ENCODE results near the gene AGAP1. TPM values are rescaled to one million over a fixed set of nuclear protein-coding genes. Genes with fewer than 3 reads are reported as not detected.
A peak's percentile ranks its signal among the peaks of the same experiment; 100 is the strongest.
"Not testable (repeated sequence)": the region's sequence is repeated elsewhere in the genome, so short reads cannot be mapped to it uniquely, and the experiment has no call there.

AGAP1 gene
- total RNA-seq, 6 experiments from 2014 or later: 8.1 to 11.2 (median 9.8) TPM

DNA sequence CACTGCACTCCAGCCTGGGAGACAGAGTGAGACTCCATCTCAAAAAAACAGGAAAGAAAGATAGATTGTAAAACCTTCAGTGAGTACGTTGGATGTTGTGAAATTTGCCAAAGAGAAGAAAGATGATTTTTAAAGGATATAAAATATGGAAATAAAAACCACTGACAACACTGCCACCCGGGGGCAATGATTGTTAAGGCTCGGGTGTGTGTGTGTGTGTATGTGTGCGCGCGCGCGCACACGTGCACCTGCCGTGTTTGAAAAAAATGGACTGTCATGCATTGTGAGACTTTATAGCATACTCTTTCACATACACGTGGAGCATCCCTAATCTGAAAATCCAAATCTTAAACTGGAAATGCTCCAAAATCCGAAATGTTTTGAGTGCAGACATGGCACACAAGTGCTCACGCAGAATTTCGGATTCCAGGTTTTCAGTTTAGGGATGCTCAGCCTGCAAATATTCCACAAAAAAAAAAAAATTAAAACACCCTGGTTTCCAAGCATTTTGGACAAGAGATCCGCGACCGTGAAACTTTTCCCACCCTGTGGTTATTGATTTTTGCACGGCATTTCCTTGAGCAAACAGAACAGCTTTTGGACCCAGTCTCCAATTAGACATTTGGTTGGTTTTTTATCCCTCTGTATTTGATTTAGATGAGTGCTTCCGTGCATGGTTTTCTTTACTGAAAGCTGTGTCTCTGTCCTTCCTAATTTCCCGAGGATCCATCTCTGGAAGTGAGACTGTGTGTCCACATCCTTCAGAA lies 269.2 kb downstream of the AGAP1 start:
- WGBS (ENCODE audit: insufficient coverage, low coverage, low lambda C conversion rate, missing lambda C conversion rate): 70% methylated on average over 20 of the region's 20 CpGs
- Histone ChIP-seq H3K9me3 (no peaks in the 10 kb centered on the region), H3K4me1 (no peaks in the 10 kb centered on the region), H3K27me3 (no peaks in the 10 kb centered on the region), H3K36me3 (no peaks in the 10 kb centered on the region), H3K27ac (no peak overlapping the region), H3K4me3 (no peak overlapping the region)
- DNase-seq (no peak), ATAC-seq (no peak)
- intact Hi-C loops (cut with DNase I): no loop called here
- TF ChIP-seq, protein P1, sequence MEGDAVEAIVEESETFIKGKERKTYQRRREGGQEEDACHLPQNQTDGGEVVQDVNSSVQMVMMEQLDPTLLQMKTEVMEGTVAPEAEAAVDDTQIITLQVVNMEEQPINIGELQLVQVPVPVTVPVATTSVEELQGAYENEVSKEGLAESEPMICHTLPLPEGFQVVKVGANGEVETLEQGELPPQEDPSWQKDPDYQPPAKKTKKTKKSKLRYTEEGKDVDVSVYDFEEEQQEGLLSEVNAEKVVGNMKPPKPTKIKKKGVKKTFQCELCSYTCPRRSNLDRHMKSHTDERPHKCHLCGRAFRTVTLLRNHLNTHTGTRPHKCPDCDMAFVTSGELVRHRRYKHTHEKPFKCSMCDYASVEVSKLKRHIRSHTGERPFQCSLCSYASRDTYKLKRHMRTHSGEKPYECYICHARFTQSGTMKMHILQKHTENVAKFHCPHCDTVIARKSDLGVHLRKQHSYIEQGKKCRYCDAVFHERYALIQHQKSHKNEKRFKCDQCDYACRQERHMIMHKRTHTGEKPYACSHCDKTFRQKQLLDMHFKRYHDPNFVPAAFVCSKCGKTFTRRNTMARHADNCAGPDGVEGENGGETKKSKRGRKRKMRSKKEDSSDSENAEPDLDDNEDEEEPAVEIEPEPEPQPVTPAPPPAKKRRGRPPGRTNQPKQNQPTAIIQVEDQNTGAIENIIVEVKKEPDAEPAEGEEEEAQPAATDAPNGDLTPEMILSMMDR (IDR thresholded peaks at IDR 0.05): no peak
- no peak for TF ChIP-seq POLR2A (IDR thresholded peaks at IDR 0.05)

DNA sequence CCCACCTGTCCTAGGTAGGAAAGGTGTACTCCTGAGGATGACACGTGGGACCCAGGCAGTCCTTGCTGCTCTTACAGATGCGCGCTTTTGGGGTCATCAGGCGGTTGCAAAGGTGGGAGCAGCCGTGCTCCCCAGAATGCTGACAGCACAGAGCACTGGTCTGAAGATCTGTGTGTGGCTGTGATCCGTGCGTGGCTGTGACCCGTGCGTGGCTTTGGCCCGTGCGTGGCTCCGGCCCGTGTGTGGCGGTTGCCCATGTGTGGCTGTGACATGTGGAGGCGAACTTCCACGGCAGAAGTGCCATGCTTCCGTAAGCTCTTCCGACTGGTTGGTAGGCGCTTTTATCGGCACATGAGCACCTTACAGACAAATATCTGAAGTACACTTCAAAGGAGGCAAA lies 270.0 kb downstream of the AGAP1 start:
- no peak overlapping the region for H3K27ac ChIP-seq
- ATAC-seq: no peak
- WGBS (ENCODE audit: insufficient coverage, low coverage, low lambda C conversion rate, missing lambda C conversion rate): 85% methylated on average over 5 of the region's 20 CpGs
- TF ChIP-seq, protein P1 (IDR thresholded peaks at IDR 0.05): no peak
- TF ChIP-seq POLR2A (IDR thresholded peaks at IDR 0.05): no peak
- intact Hi-C loops (cut with DNase I): no loop called here
- H3K27me3 ChIP-seq: no peaks in the 10 kb centered on the region
- no peaks in the 10 kb centered on the region for H3K9me3 ChIP-seq
- DNase-seq: no peak
- H3K4me1 ChIP-seq: no peaks in the 10 kb centered on the region
- no peaks in the 10 kb centered on the region for H3K36me3 ChIP-seq
- H3K4me3 ChIP-seq: no peak overlapping the region

DNA sequence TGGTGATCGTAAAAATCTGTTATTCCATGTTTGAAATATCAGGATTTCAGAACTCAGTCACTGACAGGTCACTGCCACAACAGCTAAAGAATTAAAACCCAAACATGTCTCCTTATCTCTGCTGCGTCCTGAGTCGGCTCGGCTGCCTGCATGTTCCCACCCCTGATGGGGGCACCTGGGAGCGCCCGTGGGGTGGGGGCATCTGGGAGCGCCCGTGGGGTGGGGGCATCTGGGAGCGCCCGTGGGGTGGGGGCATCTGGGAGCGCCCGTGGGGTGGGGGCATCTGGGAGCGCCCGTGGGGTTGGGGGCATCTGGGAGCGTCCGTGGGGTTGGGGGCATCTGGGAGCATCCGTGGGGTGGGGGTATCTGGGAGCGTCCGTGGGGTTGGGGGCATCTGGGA lies 270.6 kb downstream of the AGAP1 start:
- H3K27me3 ChIP-seq; H3K4me1 ChIP-seq; H3K9me3 ChIP-seq; H3K27ac ChIP-seq; ATAC-seq; intact Hi-C loops (cut with DNase I); H3K36me3 ChIP-seq; DNase-seq; H3K4me3 ChIP-seq: not testable (repeated sequence)
- WGBS (ENCODE audit: insufficient coverage, low coverage, low lambda C conversion rate, missing lambda C conversion rate): 83% methylated on average over 2 of the region's 19 CpGs

DNA sequence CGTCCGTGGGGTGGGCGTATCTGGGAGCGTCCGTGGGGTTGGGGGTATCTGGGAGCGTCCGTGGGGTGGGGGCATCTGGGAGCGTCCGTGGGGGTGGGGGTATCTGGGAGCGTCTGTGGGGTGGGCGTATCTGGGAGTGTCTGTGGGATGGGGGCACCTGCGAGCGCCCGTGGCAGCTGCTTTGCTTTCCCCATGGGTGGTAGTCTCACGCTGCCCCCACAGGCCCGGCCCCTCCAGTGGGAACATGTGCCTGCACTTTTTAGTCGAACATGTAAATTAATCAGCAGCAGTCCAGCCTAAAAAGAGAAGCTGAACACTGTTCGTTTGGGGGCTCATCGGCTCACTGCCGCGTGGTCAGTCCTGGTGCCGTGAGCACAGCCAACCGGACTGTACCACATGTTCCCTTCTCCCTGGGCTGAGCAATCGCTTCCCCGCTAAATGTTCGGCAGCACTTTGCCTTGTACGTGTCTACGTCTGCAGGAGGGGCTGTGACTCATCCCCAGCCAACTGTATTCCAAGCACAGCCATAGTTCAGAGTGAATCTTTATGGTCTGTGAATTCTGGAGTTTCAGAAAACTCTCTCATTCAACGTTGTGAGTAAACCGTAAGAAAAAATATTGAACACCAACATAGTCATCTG lies 271.5 kb downstream of the AGAP1 start:
- Histone ChIP-seq H3K36me3 (no peaks in the 10 kb centered on the region), H3K4me1 (no peaks in the 10 kb centered on the region), H3K4me3 (no peak overlapping the region), H3K9me3 (no peaks in the 10 kb centered on the region), H3K27ac (no peak overlapping the region), H3K27me3 (no peaks in the 10 kb centered on the region)
- 84% methylated on average over 11 of the region's 30 CpGs for WGBS (ENCODE audit: insufficient coverage, low coverage, low lambda C conversion rate, missing lambda C conversion rate)
- TF ChIP-seq, protein P1 (IDR thresholded peaks at IDR 0.05): no peak
- TF ChIP-seq POLR2A (IDR thresholded peaks at IDR 0.05): no peak
- DNase-seq: no peak
- peak in 1 of 4 donors; percentile 20 for ATAC-seq
- intact Hi-C loops (cut with DNase I): no loop called here

DNA sequence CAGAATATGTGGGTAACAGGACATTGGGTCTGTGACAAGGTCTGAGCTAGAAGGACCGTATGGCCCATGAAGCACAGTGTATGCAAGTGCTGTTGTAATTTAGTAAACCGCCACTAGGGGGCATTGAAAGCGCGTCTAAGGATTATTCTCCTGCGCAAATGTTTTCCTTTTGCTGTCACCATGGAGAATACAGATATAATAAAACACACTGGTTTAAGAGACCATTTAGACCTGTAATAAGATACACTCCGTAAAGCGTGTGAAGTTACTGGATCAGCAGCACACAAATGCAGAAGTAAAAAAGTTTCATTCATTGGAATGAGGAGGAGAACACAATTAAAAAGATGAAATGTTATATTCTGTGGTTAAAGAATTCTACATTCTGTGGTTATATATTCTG lies 272.4 kb downstream of the AGAP1 start:
- no peaks in the 10 kb centered on the region for H3K4me1 ChIP-seq
- DNase-seq (peak in 1 of 3 donors; percentile 58), ATAC-seq (peak; percentile 93 to 95 (median 95))
- WGBS (ENCODE audit: insufficient coverage, low coverage, low lambda C conversion rate, missing lambda C conversion rate): 2% methylated on average over 7 of the region's 7 CpGs
- no peak overlapping the region for H3K27ac ChIP-seq
- TF ChIP-seq, protein P1 (IDR thresholded peaks at IDR 0.05): peak; percentile 80 to 95 (median 91)
- no peak for TF ChIP-seq POLR2A (IDR thresholded peaks at IDR 0.05)
- H3K4me3 ChIP-seq: no peak overlapping the region
- intact Hi-C loops (cut with DNase I): no loop called here
- H3K36me3 ChIP-seq: no peaks in the 10 kb centered on the region
- H3K9me3 ChIP-seq: no peaks in the 10 kb centered on the region
- no peaks in the 10 kb centered on the region for H3K27me3 ChIP-seq

Data from right lobe of liver (tissue), 6 donors.